Neutrophil (primary cell): ENCODE data around the gene SMPD3.

ENCODE experiments used
- H3K27ac ChIP-seq: fragments of 200-600 bp; sonication (generic); 2 replicates; pipeline ENCODE4 v1.5.1; 2016; ENCODE audit warnings: mild to moderate bottlenecking, moderate library complexity
- H3K27me3 ChIP-seq: fragments of 200-600 bp; sonication (generic); 2 replicates; pipeline ENCODE4 v1.6.0; 2016; ENCODE audit warnings: mild to moderate bottlenecking
- H3K36me3 ChIP-seq: fragments of 200-600 bp; sonication (generic); 2 replicates; pipeline ENCODE4 v1.5.1; 2017
- H3K4me1 ChIP-seq, 2 experiments: fragments of 200-600 bp in 1 of 2; sonication (generic) in 1 of 2; 1 replicate in 1 of 2; 2 replicates in 1 of 2; pipeline versions ENCODE4 v1.5.1 to v1.6.1; 2013 to 2016; ENCODE audit warnings: low read depth in 1 of 2, low read length in 1 of 2, mild to moderate bottlenecking in 1 of 2, moderate library complexity in 1 of 2; ENCODE audit not compliant: control insufficient read depth in 1 of 2, insufficient read depth in 1 of 2
- H3K4me3 ChIP-seq, 2 experiments: fragments of 200-600 bp in 1 of 2; sonication (generic) in 1 of 2; 1 replicate in 1 of 2; 2 replicates in 1 of 2; pipeline ENCODE4 v1.5.1; 2013 to 2016; ENCODE audit warnings: low read depth in 1 of 2, low read length in 1 of 2, mild to moderate bottlenecking in 1 of 2, moderate library complexity in 1 of 2
- H3K9me3 ChIP-seq: fragments of 200-600 bp; sonication (generic); 2 replicates; pipeline ENCODE4 v1.5.1; 2016
- CTCF ChIP-seq: fragments of 200-600 bp; sonication (generic); IDR thresholded peaks from 2 replicates; pipeline ENCODE4 v1.5.1; 2016; ENCODE audit warnings: antibody characterized with exemption

SMPD3 gene

GRCh38 chr16:68487669-68488068 lies 39.4 kb upstream of the SMPD3 start:
- Histone ChIP-seq H3K27me3 (no peaks in the 10 kb centered on the region), H3K9me3 (no peaks in the 10 kb centered on the region), H3K4me3 (no peak overlapping the region), H3K4me1 (peaks cover 0 to 5% of the 10 kb centered on the region in 2 experiments), H3K27ac (no peak overlapping the region), H3K36me3 (no peaks in the 10 kb centered on the region)
- TF ChIP-seq CTCF = no peak

DNA sequence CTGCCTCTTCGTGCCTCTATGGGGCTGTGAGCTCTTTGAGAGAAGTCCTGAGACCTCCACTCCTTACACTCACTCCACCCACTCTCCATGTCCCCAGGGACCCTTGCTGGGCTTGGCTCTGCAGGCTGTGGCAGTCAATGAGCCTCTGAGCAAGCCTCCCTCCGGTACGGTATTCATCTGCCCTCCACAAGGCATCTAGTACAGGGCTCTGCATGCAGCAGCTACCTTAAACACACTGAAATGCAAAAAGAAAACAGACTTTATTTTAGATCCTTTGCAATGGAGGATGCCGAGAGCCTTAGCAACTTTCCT lies 38.9 kb upstream of the SMPD3 start:
- H3K27ac ChIP-seq = no peak overlapping the region
- peaks cover 3 to 6% of the 10 kb centered on the region in 2 experiments for H3K4me1 ChIP-seq
- H3K36me3 ChIP-seq = no peaks in the 10 kb centered on the region
- H3K9me3 ChIP-seq = no peaks in the 10 kb centered on the region
- no peaks in the 10 kb centered on the region for H3K27me3 ChIP-seq
- no peak overlapping the region for H3K4me3 ChIP-seq
- no peak for TF ChIP-seq CTCF

DNA sequence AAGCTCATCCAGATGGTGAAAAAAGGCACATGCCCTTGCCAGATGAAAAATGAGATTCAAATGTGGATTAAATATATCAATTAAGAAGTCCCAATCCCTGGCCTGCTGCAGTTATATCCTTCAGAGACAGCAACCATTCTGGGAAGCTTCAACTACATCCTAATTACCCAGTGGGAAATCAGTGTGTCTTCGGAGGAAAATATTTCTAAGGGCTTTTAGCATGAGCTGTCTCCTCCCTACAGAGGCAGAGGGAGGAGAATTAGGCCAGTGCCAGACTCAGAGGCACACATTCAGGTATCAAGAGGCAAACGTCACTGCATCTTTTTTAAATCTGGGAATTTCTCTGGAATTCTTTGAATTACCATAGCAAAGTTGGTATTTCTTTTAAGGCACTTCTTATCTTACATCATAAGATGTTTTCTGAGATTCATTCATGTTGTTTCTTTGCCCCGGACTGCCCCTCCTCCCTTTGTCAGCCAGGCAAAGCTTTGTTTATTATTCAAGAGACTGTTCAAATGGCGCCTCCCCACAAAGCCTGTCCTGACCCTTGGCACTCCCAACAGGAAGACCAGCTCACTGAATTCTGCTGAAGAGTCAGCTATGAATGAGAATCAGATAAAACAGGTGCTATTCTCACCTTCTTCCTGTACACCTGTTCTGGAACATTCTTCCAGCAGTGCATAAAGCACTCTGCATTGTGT lies 38.3 kb upstream of the SMPD3 start:
- no peak overlapping the region for H3K4me3 ChIP-seq
- no peak for TF ChIP-seq CTCF

DNA sequence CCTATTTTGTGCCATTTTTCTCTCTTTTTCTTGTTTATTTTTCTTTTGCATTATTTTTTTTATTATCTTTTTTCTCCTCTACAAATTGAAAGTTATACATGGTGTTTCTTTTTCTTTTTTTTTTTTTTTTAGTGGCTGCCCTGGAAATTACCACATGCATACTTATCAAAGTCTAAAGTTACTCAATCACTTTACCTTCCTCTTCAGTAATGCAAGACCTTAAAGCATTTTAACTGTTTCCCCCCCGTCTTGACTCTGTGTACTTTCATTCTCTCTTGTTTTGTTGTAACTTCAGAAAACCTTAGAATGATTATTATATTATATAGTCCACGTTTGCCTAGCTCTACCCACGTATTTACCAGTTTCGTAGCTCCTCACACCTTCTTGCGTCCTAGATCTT lies 33.3 kb upstream of the SMPD3 start:
- H3K27ac ChIP-seq = peak overlapping the region; percentile 62
- H3K36me3 ChIP-seq = no peaks in the 10 kb centered on the region

More for the DNA sequence above, 38.3 kb upstream of the SMPD3 start:
- Histone ChIP-seq H3K9me3 (no peaks in the 10 kb centered on the region), H3K36me3 (no peaks in the 10 kb centered on the region), H3K27ac (no peak overlapping the region), H3K4me1 (peaks cover 8 to 12% of the 10 kb centered on the region in 2 experiments), H3K27me3 (no peaks in the 10 kb centered on the region)

DNA sequence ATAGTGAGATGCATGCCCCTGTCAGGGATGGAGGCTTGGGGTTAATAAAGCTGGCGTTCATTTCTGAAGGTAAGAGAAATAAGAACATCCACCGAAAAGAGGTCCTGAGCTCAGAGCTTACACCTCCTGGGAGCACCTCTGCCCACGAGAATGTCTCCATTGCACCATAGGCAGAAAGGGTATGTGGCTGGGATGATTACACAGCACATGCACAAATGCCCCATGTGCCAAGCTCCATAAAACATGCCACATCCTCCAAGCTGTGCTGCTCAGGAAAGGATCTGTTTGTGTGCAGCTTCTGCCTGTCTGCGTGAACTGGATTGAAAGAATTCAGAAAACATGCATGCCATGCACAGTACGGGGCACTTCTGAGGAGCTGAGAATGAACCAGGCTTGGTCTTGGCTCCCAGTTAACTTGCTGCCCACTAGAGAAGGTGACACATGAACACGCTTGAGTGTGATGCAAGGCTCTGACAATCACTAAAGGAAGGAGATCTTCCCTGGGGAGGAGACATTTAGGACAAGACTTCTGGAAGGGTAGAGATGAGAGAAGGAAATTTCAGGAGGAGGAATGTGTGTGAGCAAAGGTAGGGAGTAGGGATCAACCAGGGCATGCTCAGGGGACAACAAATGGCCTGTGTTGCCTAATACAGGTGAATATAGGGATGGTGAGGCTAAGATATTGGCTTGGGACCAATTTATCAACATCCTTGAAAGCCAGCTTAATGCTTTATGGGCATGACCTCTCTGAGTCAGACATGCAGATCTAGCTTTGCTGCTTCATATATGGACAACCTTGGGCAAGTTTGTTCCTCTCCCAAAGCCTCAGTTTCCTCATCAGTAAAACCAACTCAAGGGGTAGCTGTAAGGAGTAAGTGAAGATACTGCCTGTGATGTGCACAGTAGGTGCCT lies 32.0 kb upstream of the SMPD3 start:
- no peak for TF ChIP-seq CTCF
- no peak overlapping the region for H3K4me3 ChIP-seq
- no peaks in the 10 kb centered on the region for H3K9me3 ChIP-seq
- peak overlapping the region; percentile 62 for H3K27ac ChIP-seq
- H3K36me3 ChIP-seq = no peaks in the 10 kb centered on the region
- H3K27me3 ChIP-seq = no peaks in the 10 kb centered on the region
- H3K4me1 ChIP-seq = peaks cover 36 to 38% of the 10 kb centered on the region in 2 experiments

More for the DNA sequence above, 33.3 kb upstream of the SMPD3 start:
- no peaks in the 10 kb centered on the region for H3K9me3 ChIP-seq
- peak overlapping the region in 1 of 2 experiments; percentile 30 for H3K4me3 ChIP-seq
- no peaks in the 10 kb centered on the region for H3K27me3 ChIP-seq
- no peak for TF ChIP-seq CTCF
- peaks cover 36 to 38% of the 10 kb centered on the region in 2 experiments for H3K4me1 ChIP-seq
